DOHH2 (cell line): Measurements from ENCODE around the gene MRPL43.

Experiments
- H3F3A ChIP-seq: fragments of 200-600 bp; sonication (generic), shearing (Covaris generic); 2 replicates; pipeline ENCODE4 v1.6.0; 2016; ENCODE audit warnings: antibody characterized with exemption, mild to moderate bottlenecking; ENCODE audit not compliant: control insufficient read depth, insufficient read depth
- H3K27ac ChIP-seq: fragments of 200-600 bp; sonication (generic); 2 replicates; pipeline ENCODE4 v1.5.1; 2014; ENCODE audit warnings: low read depth, mild to moderate bottlenecking, low read length, moderate library complexity
- H3K27me3 ChIP-seq: fragments of 200-600 bp; sonication (generic); 2 replicates; pipeline ENCODE4 v1.6.1; 2014; ENCODE audit warnings: mild to moderate bottlenecking, low read length, mixed read lengths; ENCODE audit not compliant: control insufficient read depth
- H3K36me3 ChIP-seq: fragments of 200-600 bp; sonication (generic); 2 replicates; pipeline ENCODE4 v1.6.1; 2014; ENCODE audit warnings: mild to moderate bottlenecking, low read length, moderate library complexity, mixed read lengths; ENCODE audit not compliant: control insufficient read depth
- H3K4me1 ChIP-seq: fragments of 200-600 bp; sonication (generic); 2 replicates; pipeline ENCODE4 v1.6.1; 2014; ENCODE audit warnings: mild to moderate bottlenecking, low read length, mixed read lengths; ENCODE audit not compliant: control insufficient read depth
- H3K4me2 ChIP-seq: fragments of 200-600 bp; sonication (generic); 2 replicates; pipeline ENCODE4 v1.6.0; 2014; ENCODE audit warnings: mild to moderate bottlenecking, low read length, moderate library complexity
- H3K4me3 ChIP-seq: fragments of 200-600 bp; sonication (generic); 2 replicates; pipeline ENCODE4 v1.5.1; 2014; ENCODE audit warnings: mild to moderate bottlenecking, low read length, mixed read lengths
- H3K79me2 ChIP-seq: fragments of 200-600 bp; sonication (generic); 2 replicates; pipeline ENCODE4 v1.6.1; 2014; ENCODE audit warnings: mild to moderate bottlenecking, low read length, mixed read lengths; ENCODE audit not compliant: control insufficient read depth
- H3K9me2 ChIP-seq: fragments of 200-600 bp; sonication (generic); replicated peaks from 2 replicates; pipeline ENCODE4 v1.6.1; 2014; ENCODE audit warnings: mild to moderate bottlenecking, low read length, mixed read lengths; ENCODE audit not compliant: control insufficient read depth
- H3K9me3 ChIP-seq: fragments of 200-600 bp; sonication (generic); 2 replicates; pipeline ENCODE4 v1.6.1; 2014; ENCODE audit warnings: antibody characterized with exemption, low read length, mixed read lengths; ENCODE audit not compliant: control insufficient read depth, insufficient read depth
- H4K20me1 ChIP-seq: fragments of 200-600 bp; sonication (generic); 2 replicates; pipeline ENCODE4 v1.6.0; 2014; ENCODE audit warnings: low read depth, mild to moderate bottlenecking, antibody characterized with exemption, low read length, moderate library complexity; ENCODE audit not compliant: control insufficient read depth, insufficient read depth
- CTCF ChIP-seq: fragments of 200-600 bp; sonication (generic); IDR thresholded peaks from one replicate; pipeline ENCODE4 v1.5.1; 2014; ENCODE audit warnings: antibody characterized with exemption, mild to moderate bottlenecking, low read depth, low read length; ENCODE audit not compliant: poor library complexity, severe bottlenecking
- EZH2phosphoT487 ChIP-seq: fragments of 200-600 bp; sonication (generic); IDR thresholded peaks from 2 replicates; pipeline ENCODE4 v1.6.1; 2017; ENCODE audit warnings: borderline replicate concordance, mild to moderate bottlenecking, antibody characterized with exemption, low read length, moderate library complexity, mixed read lengths

The MRPL43 gene

GRCh38 chr10:101014966-101015581 is 27.8 kb upstream of the MRPL43 start:
- Histone ChIP-seq H3K27me3 (peaks cover 19% of the 10 kb centered on the region), H3K27ac (no peak overlapping the region), H3K79me2 (no peaks in the 10 kb centered on the region), H3K9me3 (no peaks in the 10 kb centered on the region), H3K9me2 (no peaks in the 10 kb centered on the region), H4K20me1 (no peaks in the 10 kb centered on the region), H3K4me1 (peaks cover 31% of the 10 kb centered on the region), H3K4me3 (no peak overlapping the region), H3K4me2 (no peak overlapping the region), H3K36me3 (no peaks in the 10 kb centered on the region), H3F3A (no peaks in the 10 kb centered on the region)
- TF ChIP-seq CTCF (no peak), EZH2phosphoT487 (no peak)

GRCh38 chr10:101014230-101014884 is 27.1 kb upstream of the MRPL43 start:
- Histone ChIP-seq H3K4me3 (no peak overlapping the region), H3K9me3 (no peaks in the 10 kb centered on the region), H3F3A (no peaks in the 10 kb centered on the region), H3K27me3 (peaks cover 19% of the 10 kb centered on the region), H3K27ac (no peak overlapping the region), H3K4me1 (peaks cover 31% of the 10 kb centered on the region), H3K4me2 (no peak overlapping the region), H4K20me1 (no peaks in the 10 kb centered on the region), H3K79me2 (no peaks in the 10 kb centered on the region), H3K36me3 (no peaks in the 10 kb centered on the region), H3K9me2 (no peaks in the 10 kb centered on the region)
- peak; percentile 91 for TF ChIP-seq CTCF
- no peak for TF ChIP-seq EZH2phosphoT487

- H4K20me1 ChIP-seq = no peaks in the 10 kb centered on the region
- H3K9me3 ChIP-seq = no peaks in the 10 kb centered on the region
- peak overlapping the region; percentile 55 for H3K4me2 ChIP-seq
- no peaks in the 10 kb centered on the region for H3K79me2 ChIP-seq
- H3K27me3 ChIP-seq = peaks cover 16% of the 10 kb centered on the region
- H3K27ac ChIP-seq = no peak overlapping the region
- H3K4me1 ChIP-seq = peaks cover 21% of the 10 kb centered on the region
- peak overlapping the region; percentile 27; the same call in 1 of the 2 replicates for H3K4me3 ChIP-seq
- H3F3A ChIP-seq = no peaks in the 10 kb centered on the region
- TF ChIP-seq EZH2phosphoT487 = no peak
- TF ChIP-seq CTCF = no peak
- no peaks in the 10 kb centered on the region for H3K9me2 ChIP-seq
- no peaks in the 10 kb centered on the region for H3K36me3 ChIP-seq
Measured at GRCh38 chr10:101013365-101013825, 26.1 kb upstream of the MRPL43 start.
